ENCODE results near the gene CALY.

DNA sequence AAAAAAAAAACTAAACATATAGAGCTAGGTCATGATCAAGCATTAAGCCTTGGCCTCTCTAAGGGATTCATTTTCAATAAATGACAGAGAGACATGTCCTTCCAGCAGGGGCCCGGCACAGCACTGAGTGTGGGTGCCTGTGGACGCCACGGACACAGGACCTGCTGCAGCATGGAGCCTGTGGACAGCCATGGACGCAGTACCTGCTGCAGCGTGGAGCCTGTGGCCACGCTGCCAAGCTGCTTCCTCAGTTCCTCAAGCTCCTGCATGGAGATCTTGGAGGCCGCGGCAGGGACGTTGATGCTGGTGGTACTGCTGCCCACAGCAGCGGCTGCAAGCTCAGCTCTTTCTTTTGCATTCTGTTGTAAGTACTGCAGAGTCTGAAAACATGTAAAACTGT is 37.5 kb downstream of the CALY start:
- TF ChIP-seq, protein P1, sequence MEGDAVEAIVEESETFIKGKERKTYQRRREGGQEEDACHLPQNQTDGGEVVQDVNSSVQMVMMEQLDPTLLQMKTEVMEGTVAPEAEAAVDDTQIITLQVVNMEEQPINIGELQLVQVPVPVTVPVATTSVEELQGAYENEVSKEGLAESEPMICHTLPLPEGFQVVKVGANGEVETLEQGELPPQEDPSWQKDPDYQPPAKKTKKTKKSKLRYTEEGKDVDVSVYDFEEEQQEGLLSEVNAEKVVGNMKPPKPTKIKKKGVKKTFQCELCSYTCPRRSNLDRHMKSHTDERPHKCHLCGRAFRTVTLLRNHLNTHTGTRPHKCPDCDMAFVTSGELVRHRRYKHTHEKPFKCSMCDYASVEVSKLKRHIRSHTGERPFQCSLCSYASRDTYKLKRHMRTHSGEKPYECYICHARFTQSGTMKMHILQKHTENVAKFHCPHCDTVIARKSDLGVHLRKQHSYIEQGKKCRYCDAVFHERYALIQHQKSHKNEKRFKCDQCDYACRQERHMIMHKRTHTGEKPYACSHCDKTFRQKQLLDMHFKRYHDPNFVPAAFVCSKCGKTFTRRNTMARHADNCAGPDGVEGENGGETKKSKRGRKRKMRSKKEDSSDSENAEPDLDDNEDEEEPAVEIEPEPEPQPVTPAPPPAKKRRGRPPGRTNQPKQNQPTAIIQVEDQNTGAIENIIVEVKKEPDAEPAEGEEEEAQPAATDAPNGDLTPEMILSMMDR (IDR thresholded peaks at IDR 0.05 in 2 of 3, conservative IDR thresholded peaks at IDR 0.05 in 1 of 3; ENCODE audit: borderline replicate concordance in 1 of 3, insufficient read depth in 1 of 3, low read depth in 2 of 3, low read length in 2 of 3) = no peak
- no peak for TF ChIP-seq POLR2AphosphoS5 (IDR thresholded peaks at IDR 0.05; ENCODE audit: low read depth, low read length)
- no peak for TF ChIP-seq ZFX (IDR thresholded peaks at IDR 0.05)

Data from HCT116 (cell line).